Uterus (tissue), 2 donors: ENCODE results near the gene PIGH.

Source experiments
- CTCF ChIP-seq, 4 experiments: fragments of 200-600 bp in 2 of 4; fragments of 450-650 bp in 2 of 4; sonication (generic) in 2 of 4; IDR thresholded peaks; one replicate each; pipeline ENCODE4 v1.5.1; 2016 to 2019; ENCODE audit warnings: antibody characterized with exemption in 4 of 4, mild to moderate bottlenecking in 2 of 4, moderate library complexity in 1 of 4
- POLR2A ChIP-seq, 2 donors: fragments of 450-650 bp; IDR thresholded peaks; one replicate each; pipeline ENCODE4 v1.6.1; 2016; ENCODE audit warnings: antibody characterized with exemption in 2 of 2, mild to moderate bottlenecking in 1 of 2, moderate library complexity in 1 of 2

DNA sequence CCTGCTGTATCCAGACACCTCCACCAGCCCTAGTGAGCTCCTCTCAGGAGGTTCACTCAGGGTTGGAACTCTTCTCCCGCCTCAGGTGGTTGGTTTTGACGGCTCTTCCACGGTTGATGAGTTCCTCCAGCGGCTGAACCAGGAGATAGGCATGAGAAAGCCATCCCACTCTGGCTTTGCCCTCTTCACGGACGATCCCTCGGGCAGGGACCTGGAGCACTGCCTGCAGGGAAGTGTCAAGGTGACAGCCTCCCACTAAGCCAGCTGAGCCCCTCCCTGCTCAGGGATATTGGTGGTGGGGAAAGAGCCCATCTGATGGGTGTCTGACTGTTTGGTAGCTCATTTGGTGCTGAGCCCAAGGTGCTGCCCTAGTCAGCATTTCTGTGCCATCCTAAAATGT lies 20.4 kb downstream of the PIGH start:
- TF ChIP-seq CTCF (IDR thresholded peaks at IDR 0.05): no peak
- TF ChIP-seq POLR2A (IDR thresholded peaks at IDR 0.05): no peak
